B cell (primary cell): ENCODE data around the gene DPYD. TPM values are rescaled to one million over a fixed set of nuclear protein-coding genes. Genes with fewer than 3 reads are reported as not detected.

Experiments used
- ATAC-seq: fragments of 200-7000 bp; cut with Tn5 transposase; one replicate; pipeline ENCODE4 v1.10.0; 2021; ENCODE audit warnings: low read depth, mild to moderate bottlenecking, moderate number of reproducible peaks, moderate library complexity
- CTCF ChIA-PET: fragments of 350-600 bp; sonication (Branson Sonifier 250); formaldehyde crosslinking; loops from one replicate; lab custom pipeline; 2021; ENCODE audit warnings: antibody characterized with exemption, inconsistent platforms; lab: Charles Lee
- POLR2A ChIA-PET: fragments of 350-600 bp; sonication (Branson Sonifier 250); formaldehyde crosslinking; loops from one replicate; lab custom pipeline; 2021; ENCODE audit warnings: antibody characterized with exemption; lab: Charles Lee
- DNase-seq: peaks from one replicate; pipeline ENCODE4 v3.0.0; 2013
- H2AFZ ChIP-seq: 2 replicates; pipeline ENCODE4 v1.6.1; 2012; ENCODE audit warnings: mild to moderate bottlenecking, low read depth, low read length; ENCODE audit not compliant: insufficient read depth, poor library complexity, severe bottlenecking
- H3K27ac ChIP-seq, 2 donors: 1 replicate in 1 of 2; 2 replicates in 1 of 2; pipeline ENCODE4 v1.5.1; 2012 to 2013; ENCODE audit warnings: low read length in 2 of 2, mild to moderate bottlenecking in 2 of 2, moderate library complexity in 1 of 2
- H3K27me3 ChIP-seq, 4 experiments: fragments of 200-600 bp in 1 of 4; sonication (generic) in 1 of 4; replicated peaks in 1 of 4; 1 replicate in 2 of 4; 2 replicates in 2 of 4; pipeline versions ENCODE4 v1.6.1 to v1.7.0; 2013 to 2016; ENCODE audit warnings: low read length in 3 of 4, mild to moderate bottlenecking in 2 of 4, mixed read lengths in 1 of 4, moderate library complexity in 1 of 4; ENCODE audit not compliant: insufficient read depth in 4 of 4, control insufficient read depth in 3 of 4; ENCODE audit errors: control extremely low read depth in 1 of 4
- H3K36me3 ChIP-seq, 2 experiments: replicated peaks in 1 of 2; 1 replicate in 1 of 2; 2 replicates in 1 of 2; pipeline versions ENCODE4 v1.6.1 to v1.7.1; 2013; ENCODE audit warnings: low read length in 1 of 2; ENCODE audit not compliant: insufficient read depth in 2 of 2, control insufficient read depth in 1 of 2; ENCODE audit errors: control extremely low read depth in 1 of 2, extremely low read depth in 1 of 2
- H3K4me1 ChIP-seq, 2 donors: fragments of 200-600 bp in 1 of 2; sonication (generic) in 1 of 2; 1 replicate in 1 of 2; 2 replicates in 1 of 2; pipeline versions ENCODE4 v1.5.1 to v1.6.1; 2013 to 2017; ENCODE audit warnings: low read length in 2 of 2; ENCODE audit not compliant: control insufficient read depth in 2 of 2, insufficient read depth in 2 of 2
- H3K4me2 ChIP-seq: replicated peaks from 2 replicates; pipeline ENCODE3; 2012; ENCODE audit warnings: mild to moderate bottlenecking, low read depth, low read length; ENCODE audit not compliant: poor library complexity, severe bottlenecking
- H3K4me3 ChIP-seq, 5 experiments: fragments of 200-600 bp in 1 of 5; sonication (generic) in 1 of 5; 1 replicate in 3 of 5; 2 replicates in 2 of 5; pipeline versions ENCODE4 v1.5.1 to v1.7.0; 2011 to 2016; ENCODE audit warnings: low read length in 4 of 5, mild to moderate bottlenecking in 4 of 5, low read depth in 2 of 5, control low read depth in 1 of 5, moderate library complexity in 1 of 5; ENCODE audit not compliant: insufficient read depth in 1 of 5; ENCODE audit errors: control extremely low read depth in 1 of 5, extremely low read depth in 1 of 5
- H3K79me2 ChIP-seq: fragments of 200-600 bp; sonication (generic); one replicate; pipeline ENCODE4 v1.6.0; 2016; ENCODE audit warnings: low read length; ENCODE audit not compliant: control insufficient read depth, insufficient read depth
- H3K9ac ChIP-seq: fragments of 200-600 bp; sonication (generic); 2 replicates; pipeline ENCODE4 v1.6.1; 2017; ENCODE audit warnings: mild to moderate bottlenecking, low read length, moderate library complexity
- H3K9me3 ChIP-seq, 3 donors: one replicate each; pipeline versions ENCODE4 v1.6.1 to v1.7.1; 2013; ENCODE audit warnings: low read length in 2 of 3; ENCODE audit not compliant: control insufficient read depth in 2 of 3, insufficient read depth in 1 of 3; ENCODE audit errors: control extremely low read depth in 1 of 3
- H4K20me1 ChIP-seq: 2 replicates; pipeline ENCODE4 v1.6.0; 2012; ENCODE audit warnings: mild to moderate bottlenecking, low read length; ENCODE audit not compliant: insufficient read depth, control insufficient read depth, poor library complexity, severe bottlenecking
- H3K27ac Mint-ChIP-seq: one replicate; pipeline ENCODE4 v1.8.0; 2021; ENCODE audit warnings: mixed read lengths
- H3K27me3 Mint-ChIP-seq: one replicate; pipeline ENCODE4 v1.8.0; 2021; ENCODE audit warnings: mixed read lengths
- H3K4me1 Mint-ChIP-seq: one replicate; pipeline ENCODE4 v1.8.0; 2021; ENCODE audit warnings: mixed read lengths
- H3K4me3 Mint-ChIP-seq: one replicate; pipeline ENCODE4 v1.8.0; 2021; ENCODE audit warnings: mixed read lengths
- H3K9me3 Mint-ChIP-seq: one replicate; pipeline ENCODE4 v1.8.0; 2022; ENCODE audit warnings: mixed read lengths; ENCODE audit not compliant: insufficient read depth
- EZH2 ChIP-seq: IDR thresholded peaks from 2 replicates; pipeline ENCODE4 v1.6.1; 2012; ENCODE audit warnings: borderline replicate concordance, low read depth, mild to moderate bottlenecking, moderate library complexity, low read length; ENCODE audit not compliant: insufficient read depth, poor library complexity, severe bottlenecking
- WGBS: methylation state at CpG from one replicate; pipeline ENCODE4 v1.1.5; 2013; ENCODE audit warnings: missing lambda C conversion rate; ENCODE audit not compliant: insufficient coverage; 5-methylcytosine and 5-hydroxymethylcytosine counted together
- intact Hi-C: fragments of 100-400 bp; cut with micrococcal nuclease; formaldehyde crosslinking; loops from one replicate; pipeline ENCODE4 v1.10.0; 2022
- polyA plus RNA-seq: library from polyadenylated mRNA; depleted of rRNA; stranded (reverse); fragments of >200 nt; gene quantifications from 2 replicates; pipeline ENCODE4 v1.2.3, GENCODE V29; 2012
- total RNA-seq, 2 donors: library from RNA; stranded (reverse); fragments of 120-200 nt in 1 of 2; gene quantifications; 1 replicate in 1 of 2; 2 replicates in 1 of 2; pipeline versions ENCODE4 v1.2.3 to v1.2.4, GENCODE V29; 2013 to 2022
- TF ChIP-seq, protein P1 (sequence below): fragments of 200-600 bp; IDR thresholded peaks from one replicate; pipeline ENCODE4 v1.8.0; 2022; ENCODE audit warnings: antibody characterized with exemption, mild to moderate bottlenecking

The DPYD gene
- total and polyA plus RNA-seq, 2 donors (not counting 1 experiment from before 2014, with no cell fraction given), result 4.2 to 19.0 TPM

DNA sequence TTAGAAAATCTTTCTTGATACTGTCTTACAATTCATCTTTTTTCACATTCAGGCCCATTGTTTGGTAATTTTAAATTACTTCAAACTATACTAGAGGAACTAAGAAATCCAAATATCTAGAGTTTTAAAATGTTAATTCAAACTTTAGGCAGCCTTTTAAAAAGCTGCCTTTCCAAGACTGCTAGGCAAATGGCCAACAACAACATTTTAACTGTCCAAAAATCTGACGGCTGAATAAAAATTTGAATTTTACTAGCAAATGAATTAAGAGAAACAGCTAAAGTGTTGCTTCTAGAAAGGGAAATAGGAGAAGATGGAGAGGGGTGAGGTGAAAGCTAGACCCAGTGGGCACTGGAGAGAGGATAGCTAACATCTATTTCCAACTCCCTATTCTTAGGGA lies 17.2 kb downstream of the DPYD start:
- Histone ChIP-seq H3K27ac (no peak overlapping the region), H3K4me3 (no peak overlapping the region), H3K36me3 (no peaks in the 10 kb centered on the region), H3K4me2 (no peak overlapping the region), H3K9ac (no peak overlapping the region), H3K4me1 (no peaks in the 10 kb centered on the region), H3K27me3 (no peaks in the 10 kb centered on the region), H3K9me3 (peaks cover 0 to 4% (median 0%) of the 10 kb centered on the region in 3 donors), H2AFZ (no peak overlapping the region), H4K20me1 (peaks cover 3% of the 10 kb centered on the region), H3K79me2 (peaks cover 19% of the 10 kb centered on the region)
- H3K27ac Mint-ChIP-seq, result no peak overlapping the region
- peaks cover 6% of the 10 kb centered on the region for H3K4me1 Mint-ChIP-seq
- WGBS, result no CpG with 5 or more reads among the region's 1 CpG
- ChIA-PET CTCF (no interaction called here), POLR2A (no interaction called here)
- ATAC-seq, result no peak
- no peaks in the 10 kb centered on the region for H3K27me3 Mint-ChIP-seq
- H3K4me3 Mint-ChIP-seq, result no peak overlapping the region
- TF ChIP-seq, protein P1, sequence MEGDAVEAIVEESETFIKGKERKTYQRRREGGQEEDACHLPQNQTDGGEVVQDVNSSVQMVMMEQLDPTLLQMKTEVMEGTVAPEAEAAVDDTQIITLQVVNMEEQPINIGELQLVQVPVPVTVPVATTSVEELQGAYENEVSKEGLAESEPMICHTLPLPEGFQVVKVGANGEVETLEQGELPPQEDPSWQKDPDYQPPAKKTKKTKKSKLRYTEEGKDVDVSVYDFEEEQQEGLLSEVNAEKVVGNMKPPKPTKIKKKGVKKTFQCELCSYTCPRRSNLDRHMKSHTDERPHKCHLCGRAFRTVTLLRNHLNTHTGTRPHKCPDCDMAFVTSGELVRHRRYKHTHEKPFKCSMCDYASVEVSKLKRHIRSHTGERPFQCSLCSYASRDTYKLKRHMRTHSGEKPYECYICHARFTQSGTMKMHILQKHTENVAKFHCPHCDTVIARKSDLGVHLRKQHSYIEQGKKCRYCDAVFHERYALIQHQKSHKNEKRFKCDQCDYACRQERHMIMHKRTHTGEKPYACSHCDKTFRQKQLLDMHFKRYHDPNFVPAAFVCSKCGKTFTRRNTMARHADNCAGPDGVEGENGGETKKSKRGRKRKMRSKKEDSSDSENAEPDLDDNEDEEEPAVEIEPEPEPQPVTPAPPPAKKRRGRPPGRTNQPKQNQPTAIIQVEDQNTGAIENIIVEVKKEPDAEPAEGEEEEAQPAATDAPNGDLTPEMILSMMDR, result no peak
- TF ChIP-seq EZH2, result no peak
- DNase-seq, result no peak
- no peaks in the 10 kb centered on the region for H3K9me3 Mint-ChIP-seq
- intact Hi-C loops, result no loop called here

DNA sequence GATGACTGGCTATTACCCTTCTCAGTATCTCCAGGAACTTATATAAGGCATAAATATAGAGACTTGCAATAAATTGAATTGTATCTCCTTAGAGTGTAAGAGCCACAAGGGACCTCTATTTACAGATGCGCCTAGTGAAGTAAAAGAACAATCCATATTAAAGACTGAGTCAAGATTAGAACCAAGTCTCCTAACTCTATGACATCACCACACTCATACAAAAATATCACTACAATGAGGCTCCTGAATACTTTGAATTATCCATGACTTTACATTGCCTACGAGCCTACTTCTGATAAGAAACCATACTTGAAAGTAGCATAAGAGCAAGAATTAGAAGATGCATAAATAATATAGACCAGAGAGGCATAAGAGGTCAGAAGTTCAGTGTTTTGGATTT lies 18.8 kb downstream of the DPYD start:
- Histone ChIP-seq H3K9me3 (peaks cover 0 to 11% (median 0%) of the 10 kb centered on the region in 3 donors), H2AFZ (no peak overlapping the region), H3K27ac (no peak overlapping the region), H3K27me3 (no peaks in the 10 kb centered on the region), H3K9ac (no peak overlapping the region), H3K36me3 (no peaks in the 10 kb centered on the region), H3K79me2 (peaks cover 5% of the 10 kb centered on the region), H3K4me2 (no peak overlapping the region), H3K4me1 (no peaks in the 10 kb centered on the region), H3K4me3 (no peak overlapping the region), H4K20me1 (no peaks in the 10 kb centered on the region)
- POLR2A ChIA-PET, result no interaction called here
- no peak overlapping the region for H3K27ac Mint-ChIP-seq
- H3K4me1 Mint-ChIP-seq, result peaks cover 6% of the 10 kb centered on the region
- H3K4me3 Mint-ChIP-seq, result no peak overlapping the region
- intact Hi-C loops, result no loop called here
- ATAC-seq (no peak), DNase-seq (no peak)
- H3K9me3 Mint-ChIP-seq, result no peaks in the 10 kb centered on the region
- TF ChIP-seq, protein P1, result no peak
- TF ChIP-seq EZH2, result no peak
- WGBS, result no CpG with 5 or more reads among the region's 2 CpGs
- CTCF ChIA-PET, result no interaction called here
- no peaks in the 10 kb centered on the region for H3K27me3 Mint-ChIP-seq
